Measurements from ENCODE around the gene APLF. TPM values are rescaled to one million over a fixed set of nuclear protein-coding genes. Genes with fewer than 3 reads are reported as not detected.
"Not testable (repeated sequence)": the region's sequence is repeated elsewhere in the genome, so short reads cannot be mapped to it uniquely, and the experiment has no call there.

APLF gene
- total RNA-seq, 2 experiments from 2014 or later = 6.1 to 7.6 TPM

- no TSS peak for BruUV-seq (replicated peaks)
- POLR2A ChIA-PET = interaction anchor here (1.0 to 4.5 kb wide), 5 partner anchors 13 to 85 kb away, joined by 3 to 39 read pairs (median 21); partner anchors contain the start of gene PLEK
- CTCF ChIA-PET (ENCODE audit: unreplicated experiment) = interaction anchor here (0.7 to 1.6 kb wide), 4 partner anchors 12 to 151 kb away, joined by 3 to 4 read pairs (median 4); no protein-coding TSS in a partner anchor
Observed at GRCh38 chr2:68441994-68442322, 25.4 kb upstream of the APLF start.

GRCh38 chr2:68446425-68446824, 21.0 kb upstream of the APLF start:
- CTCF ChIA-PET (ENCODE audit: unreplicated experiment); POLR2A ChIA-PET; H3K4me3 ChIP-seq (ENCODE audit: low read depth, low read length, poor library complexity, severe bottlenecking); H3K4me1 ChIP-seq (ENCODE audit: insufficient read depth, low read length, poor library complexity, severe bottlenecking); BruUV-seq (replicated peaks); DNase-seq (ENCODE audit: low spot score); H3K79me2 ChIP-seq (ENCODE audit: insufficient read depth, low read depth, low read length); H2AFZ ChIP-seq (ENCODE audit: low read length); H4K20me1 ChIP-seq (ENCODE audit: insufficient read depth, low read length); H3K9me2 ChIP-seq (ENCODE audit: insufficient read depth, low read length); H3K36me3 ChIP-seq (ENCODE audit: insufficient read depth, low read length); H3K4me2 ChIP-seq (ENCODE audit: low read length); H3K9me3 ChIP-seq (ENCODE audit: low read length); H3K27ac ChIP-seq (ENCODE audit: low read depth, low read length, poor library complexity, severe bottlenecking): not testable (repeated sequence)
- intact Hi-C loops (cut with micrococcal nuclease; ENCODE audit: unreplicated experiment) = loop anchor here (10.0 kb wide), 1 partner anchor 292 kb away; the partner anchor contains the start of gene PNO1

More at GRCh38 chr2:68441994-68442322, 25.4 kb upstream of the APLF start:
- H4K20me1 ChIP-seq (ENCODE audit: insufficient read depth, low read length) = no peaks in the 10 kb centered on the region
- peak overlapping the region; percentile 82; the same call in 1 of the 2 replicates for H2AFZ ChIP-seq (ENCODE audit: low read length)
- TF ChIP-seq EZH2phosphoT487 (IDR thresholded peaks at IDR 0.05; ENCODE audit: borderline replicate concordance, low read depth, low read length) (no peak), CTCF (conservative IDR thresholded peaks at IDR 0.05; ENCODE audit: low read length) (peak; percentile 31; the same call in 1 of the 2 replicates)
- intact Hi-C loops (cut with micrococcal nuclease; ENCODE audit: unreplicated experiment) = loop anchor here (1.0 to 10.0 kb wide), 9 partner anchors 31 to 320 kb away; partner anchors contain the start of genes PNO1 and PPP3R1
- H3K36me3 ChIP-seq (ENCODE audit: insufficient read depth, low read length) = no peaks in the 10 kb centered on the region
- no peak overlapping the region for H3K27ac ChIP-seq (ENCODE audit: low read depth, low read length, poor library complexity, severe bottlenecking)
- DNase-seq (ENCODE audit: low spot score) = no peak
- H3K4me1 ChIP-seq (ENCODE audit: insufficient read depth, low read length, poor library complexity, severe bottlenecking) = peaks cover 44% of the 10 kb centered on the region
- H3K4me2 ChIP-seq (ENCODE audit: low read length) = peak overlapping the region; percentile 16
- H3K9me3 ChIP-seq (ENCODE audit: low read length) = no peaks in the 10 kb centered on the region
- no peaks in the 10 kb centered on the region for H3K9me2 ChIP-seq (ENCODE audit: insufficient read depth, low read length)
- H3K79me2 ChIP-seq (ENCODE audit: insufficient read depth, low read depth, low read length) = no peaks in the 10 kb centered on the region
- no peak overlapping the region for H3K4me3 ChIP-seq (ENCODE audit: low read depth, low read length, poor library complexity, severe bottlenecking)

GRCh38 chr2:68447118-68447517, 20.3 kb upstream of the APLF start:
- no peaks in the 10 kb centered on the region for H3K36me3 ChIP-seq (ENCODE audit: insufficient read depth, low read length)
- no peaks in the 10 kb centered on the region for H3K9me2 ChIP-seq (ENCODE audit: insufficient read depth, low read length)
- intact Hi-C loops (cut with micrococcal nuclease; ENCODE audit: unreplicated experiment) = loop anchor here (10.0 kb wide), 1 partner anchor 292 kb away; the partner anchor contains the start of gene PNO1
- H3K4me2 ChIP-seq (ENCODE audit: low read length) = no peak overlapping the region
- no peak overlapping the region for H2AFZ ChIP-seq (ENCODE audit: low read length)
- no peak for DNase-seq (ENCODE audit: low spot score)
- no peaks in the 10 kb centered on the region for H3K9me3 ChIP-seq (ENCODE audit: low read length)
- TF ChIP-seq EZH2phosphoT487 (IDR thresholded peaks at IDR 0.05; ENCODE audit: borderline replicate concordance, low read depth, low read length) (no peak), CTCF (conservative IDR thresholded peaks at IDR 0.05; ENCODE audit: low read length) (no peak)
- H3K4me3 ChIP-seq (ENCODE audit: low read depth, low read length, poor library complexity, severe bottlenecking) = no peak overlapping the region
- H3K79me2 ChIP-seq (ENCODE audit: insufficient read depth, low read depth, low read length) = no peaks in the 10 kb centered on the region
- POLR2A ChIA-PET = no interaction called here
- peaks cover 4% of the 10 kb centered on the region for H3K4me1 ChIP-seq (ENCODE audit: insufficient read depth, low read length, poor library complexity, severe bottlenecking)
- H4K20me1 ChIP-seq (ENCODE audit: insufficient read depth, low read length) = no peaks in the 10 kb centered on the region
- CTCF ChIA-PET (ENCODE audit: unreplicated experiment) = no interaction called here
- H3K27ac ChIP-seq (ENCODE audit: low read depth, low read length, poor library complexity, severe bottlenecking) = no peak overlapping the region
- BruUV-seq (replicated peaks) = no TSS peak

Data from OCI-LY7 (cell line).